ENCODE results near the gene UBL3.

DNA sequence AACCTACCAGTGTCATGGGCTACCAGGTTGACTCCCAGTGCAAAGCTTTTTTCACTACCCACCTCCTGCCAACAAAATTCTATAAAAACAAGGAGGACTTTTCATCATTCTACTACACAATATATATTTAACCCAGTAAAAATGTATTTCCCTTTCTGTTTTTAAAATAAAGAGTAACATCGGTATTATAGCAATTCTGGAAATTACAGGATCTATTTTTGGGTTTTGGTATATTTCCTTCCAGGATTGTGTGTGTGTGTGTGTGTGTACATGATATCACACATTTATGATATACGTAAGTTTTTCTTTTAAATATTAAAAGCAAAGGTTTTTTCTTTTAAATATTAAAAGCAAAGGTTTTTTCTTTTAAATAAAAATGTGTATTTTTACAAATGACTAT lies 6.0 kb upstream of the UBL3 start:
- TF ChIP-seq, protein P1, sequence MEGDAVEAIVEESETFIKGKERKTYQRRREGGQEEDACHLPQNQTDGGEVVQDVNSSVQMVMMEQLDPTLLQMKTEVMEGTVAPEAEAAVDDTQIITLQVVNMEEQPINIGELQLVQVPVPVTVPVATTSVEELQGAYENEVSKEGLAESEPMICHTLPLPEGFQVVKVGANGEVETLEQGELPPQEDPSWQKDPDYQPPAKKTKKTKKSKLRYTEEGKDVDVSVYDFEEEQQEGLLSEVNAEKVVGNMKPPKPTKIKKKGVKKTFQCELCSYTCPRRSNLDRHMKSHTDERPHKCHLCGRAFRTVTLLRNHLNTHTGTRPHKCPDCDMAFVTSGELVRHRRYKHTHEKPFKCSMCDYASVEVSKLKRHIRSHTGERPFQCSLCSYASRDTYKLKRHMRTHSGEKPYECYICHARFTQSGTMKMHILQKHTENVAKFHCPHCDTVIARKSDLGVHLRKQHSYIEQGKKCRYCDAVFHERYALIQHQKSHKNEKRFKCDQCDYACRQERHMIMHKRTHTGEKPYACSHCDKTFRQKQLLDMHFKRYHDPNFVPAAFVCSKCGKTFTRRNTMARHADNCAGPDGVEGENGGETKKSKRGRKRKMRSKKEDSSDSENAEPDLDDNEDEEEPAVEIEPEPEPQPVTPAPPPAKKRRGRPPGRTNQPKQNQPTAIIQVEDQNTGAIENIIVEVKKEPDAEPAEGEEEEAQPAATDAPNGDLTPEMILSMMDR (IDR thresholded peaks at IDR 0.05; ENCODE audit: low read depth, low read length): no peak
- TF ChIP-seq EZH2phosphoT487 (IDR thresholded peaks at IDR 0.05; ENCODE audit: low read depth): no peak

Measured in OCI-LY3 (cell line).